GM23248 (cell line): ENCODE measurements around the gene MPHOSPH9. TPM values are rescaled to one million over a fixed set of nuclear protein-coding genes. Genes with fewer than 3 reads are reported as not detected.

ENCODE experiments used
- DNase-seq: peaks from one replicate; pipeline ENCODE4 v3.0.0-alpha.2; 2015
- H2AFZ ChIP-seq: fragments of 200-600 bp; sonication (generic); 2 replicates; pipeline ENCODE4 v1.6.1; 2016; ENCODE audit warnings: antibody characterized with exemption
- H3F3A ChIP-seq: fragments of 200-600 bp; sonication (generic); 2 replicates; pipeline ENCODE4 v1.6.1; 2016; ENCODE audit warnings: mild to moderate bottlenecking, antibody characterized with exemption, mixed run types; ENCODE audit not compliant: insufficient read depth
- H3K27ac ChIP-seq: fragments of 200-600 bp; sonication (generic); 2 replicates; pipeline ENCODE4 v1.5.1; 2016; ENCODE audit warnings: mild to moderate bottlenecking
- H3K27me3 ChIP-seq: fragments of 200-600 bp; sonication (generic); replicated peaks from 2 replicates; pipeline ENCODE4 v1.6.1; 2016; ENCODE audit warnings: mild to moderate bottlenecking; ENCODE audit not compliant: insufficient read depth
- H3K36me3 ChIP-seq: fragments of 200-600 bp; sonication (generic); 2 replicates; pipeline ENCODE4 v1.6.1; 2016; ENCODE audit warnings: low read depth, mild to moderate bottlenecking
- H3K4me1 ChIP-seq: fragments of 200-600 bp; sonication (generic); 2 replicates; pipeline ENCODE4 v1.6.1; 2016; ENCODE audit warnings: mild to moderate bottlenecking; ENCODE audit not compliant: insufficient read depth
- H3K4me2 ChIP-seq: fragments of 200-600 bp; sonication (generic); one replicate; pipeline ENCODE4 v1.6.1; 2016; ENCODE audit warnings: mild to moderate bottlenecking; ENCODE audit not compliant: unreplicated experiment
- H3K4me3 ChIP-seq: fragments of 200-600 bp; sonication (generic); 2 replicates; pipeline ENCODE4 v1.5.1; 2016; ENCODE audit warnings: mild to moderate bottlenecking
- H3K79me2 ChIP-seq: fragments of 200-600 bp; sonication (generic); 2 replicates; pipeline ENCODE4 v1.6.1; 2016; ENCODE audit warnings: mild to moderate bottlenecking; ENCODE audit not compliant: insufficient read depth
- H3K9ac ChIP-seq: fragments of 200-600 bp; sonication (generic); 2 replicates; pipeline ENCODE4 v1.6.1; 2016; ENCODE audit warnings: mild to moderate bottlenecking
- H3K9me2 ChIP-seq: fragments of 200-600 bp; sonication (generic); 2 replicates; pipeline ENCODE4 v1.6.1; 2016; ENCODE audit warnings: mixed run types, mild to moderate bottlenecking, moderate library complexity; ENCODE audit not compliant: insufficient read depth
- H3K9me3 ChIP-seq: fragments of 200-600 bp; sonication (generic); one replicate; pipeline ENCODE4 v1.6.1; 2017; ENCODE audit warnings: low read depth
- H4K20me1 ChIP-seq: fragments of 200-600 bp; sonication (generic); 2 replicates; pipeline ENCODE4 v1.6.0; 2016; ENCODE audit not compliant: insufficient read depth
- EZH2 ChIP-seq: fragments of 200-600 bp; sonication (generic); IDR thresholded peaks from 2 replicates; pipeline ENCODE4 v1.6.1; 2018; ENCODE audit warnings: antibody characterized with exemption, mild to moderate bottlenecking; ENCODE audit not compliant: insufficient read depth, poor library complexity, severe bottlenecking
- EZH2phosphoT487 ChIP-seq: fragments of 200-600 bp; sonication (generic); IDR thresholded peaks from 2 replicates; pipeline ENCODE4 v1.6.1; 2018; ENCODE audit warnings: antibody characterized with exemption, moderate library complexity, mild to moderate bottlenecking, low read depth; ENCODE audit not compliant: insufficient read depth
- WGBS, 2 experiments: methylation state at CpG; one replicate each; pipeline ENCODE4 v1.1.6; 2015 to 2017; ENCODE audit warnings: low lambda C conversion rate in 2 of 2, low coverage in 1 of 2; ENCODE audit errors: missing lambda C conversion rate in 2 of 2; 5-methylcytosine and 5-hydroxymethylcytosine counted together
- in situ Hi-C: fragments of 300-500 bp; cut with MboI; formaldehyde crosslinking; loops from 2 replicates; pipeline ENCODE4 v1.15.0; 2020
- polyA plus RNA-seq: library from polyadenylated mRNA; unstranded; fragments of >200 nt; fragmentation: Nextera tagmentation; extraction: Ambion mirVana; gene quantifications from 2 replicates; pipeline ENCODE4 v1.2.1, GENCODE V29; 2016
- total RNA-seq: library from RNA; depleted of rRNA; stranded (reverse); fragments of >200 nt; shearing (Covaris generic); gene quantifications from 2 replicates; pipeline ENCODE4 v1.2.3, GENCODE V29; 2014

MPHOSPH9 gene
- total and polyA plus RNA-seq, 2 experiments from 2014 or later, result 18.0 to 51.6 TPM

- Histone ChIP-seq H3K9me2 (no peaks in the 10 kb centered on the region), H3K4me2 (no peak overlapping the region), H4K20me1 (no peaks in the 10 kb centered on the region), H3K27me3 (no peaks in the 10 kb centered on the region), H3K9ac (no peak overlapping the region), H3K9me3 (no peaks in the 10 kb centered on the region), H3K79me2 (peaks cover 28% of the 10 kb centered on the region; the same call in 1 of the 2 replicates), H3F3A (peaks cover 8% of the 10 kb centered on the region), H3K36me3 (no peaks in the 10 kb centered on the region), H3K4me1 (no peaks in the 10 kb centered on the region), H3K4me3 (no peak overlapping the region), H2AFZ (no peak overlapping the region), H3K27ac (no peak overlapping the region)
- DNase-seq, result no peak
- TF ChIP-seq EZH2phosphoT487, result no peak
- TF ChIP-seq EZH2, result no peak
- 87 to 88% methylated on average over 9 of the region's 9 CpGs for WGBS, 2 experiments
- in situ Hi-C loops, result loop anchor here (10.0 kb wide), 1 partner anchor 103 kb away; no protein-coding TSS in a partner anchor
Observed at GRCh38 chr12:123148223-123148622, 84.7 kb downstream of the MPHOSPH9 start.

GRCh38 chr12:123145211-123145610 is 87.7 kb downstream of the MPHOSPH9 start:
- Histone ChIP-seq H3K9me2 (no peaks in the 10 kb centered on the region), H3K9me3 (no peaks in the 10 kb centered on the region), H3K36me3 (no peaks in the 10 kb centered on the region), H3K79me2 (peaks cover 28% of the 10 kb centered on the region; the same call in 1 of the 2 replicates), H3K4me3 (no peak overlapping the region), H3K4me1 (peaks cover 29% of the 10 kb centered on the region), H3K27ac (no peak overlapping the region), H2AFZ (no peak overlapping the region), H3K27me3 (no peaks in the 10 kb centered on the region), H3F3A (peaks cover 27% of the 10 kb centered on the region), H3K4me2 (no peak overlapping the region), H4K20me1 (no peaks in the 10 kb centered on the region), H3K9ac (no peak overlapping the region)
- in situ Hi-C loops, result loop anchor here (10.0 kb wide), 1 partner anchor 100 kb away; no protein-coding TSS in a partner anchor
- no peak for DNase-seq
- 95 to 96% methylated on average over 2 of the region's 2 CpGs for WGBS, 2 experiments
- no peak for TF ChIP-seq EZH2phosphoT487
- no peak for TF ChIP-seq EZH2

DNA sequence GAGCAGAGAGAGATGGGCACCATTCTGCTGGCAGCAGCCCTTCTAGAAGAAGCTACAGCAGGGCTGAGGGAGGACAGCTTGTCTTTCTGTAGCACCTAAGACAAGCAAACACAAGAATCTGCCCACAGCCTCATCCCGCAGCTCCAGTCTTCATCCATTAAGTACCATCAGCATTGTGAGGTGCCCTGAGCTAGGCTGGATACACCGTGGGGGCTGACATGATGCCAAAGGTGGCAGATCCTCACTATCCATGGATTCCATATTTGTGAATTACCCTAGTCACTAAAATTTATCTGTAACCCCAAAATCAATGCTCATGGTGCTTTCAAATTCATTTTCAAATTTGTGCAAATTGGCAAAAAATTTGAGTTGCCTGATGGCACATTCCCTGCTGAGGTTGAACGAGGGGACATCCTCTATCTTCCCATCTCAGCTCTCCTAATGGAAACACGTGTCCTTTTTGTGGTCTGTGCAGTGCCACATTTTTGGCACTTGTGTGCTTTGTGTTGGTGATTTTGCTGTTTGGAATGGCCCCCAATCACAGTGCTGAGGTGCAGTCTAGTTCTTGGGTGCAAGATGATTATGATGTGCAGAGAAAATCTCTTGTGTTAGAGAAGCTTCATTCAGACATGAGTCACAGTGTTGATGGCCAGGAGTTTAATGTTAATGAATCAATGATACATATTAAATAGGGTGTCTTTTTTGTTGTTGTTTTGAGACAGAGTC is 89.0 kb downstream of the MPHOSPH9 start:
- Histone ChIP-seq H3K36me3 (no peaks in the 10 kb centered on the region), H3K9me2 (no peaks in the 10 kb centered on the region), H3F3A (peaks cover 21% of the 10 kb centered on the region), H3K4me3 (no peak overlapping the region), H3K9me3 (no peaks in the 10 kb centered on the region), H3K27me3 (no peaks in the 10 kb centered on the region), H4K20me1 (no peaks in the 10 kb centered on the region), H3K79me2 (peaks cover 36% of the 10 kb centered on the region; the same call in 1 of the 2 replicates), H3K9ac (no peak overlapping the region), H3K4me2 (no peak overlapping the region), H2AFZ (no peak overlapping the region), H3K27ac (no peak overlapping the region), H3K4me1 (peaks cover 36% of the 10 kb centered on the region)
- in situ Hi-C loops, result loop anchor here (10.0 kb wide), 1 partner anchor 99 kb away; no protein-coding TSS in a partner anchor
- DNase-seq, result peak; percentile 34
- TF ChIP-seq EZH2phosphoT487 (no peak), EZH2 (no peak)
- 80 to 89% methylated on average over 4 of the region's 4 CpGs for WGBS, 2 experiments

GRCh38 chr12:123142921-123143735 is 89.8 kb downstream of the MPHOSPH9 start:
- H3K4me1 ChIP-seq, result peaks cover 36% of the 10 kb centered on the region
- H3K4me3 ChIP-seq, result no peak overlapping the region
- H3K9ac ChIP-seq, result no peak overlapping the region
- WGBS, 2 experiments, result 92 to 100% methylated on average over 10 to 11 of the region's 11 CpGs
- H3K27ac ChIP-seq, result no peak overlapping the region
- H4K20me1 ChIP-seq, result no peaks in the 10 kb centered on the region
- H3K79me2 ChIP-seq, result peaks cover 36% of the 10 kb centered on the region; the same call in 1 of the 2 replicates
- no peaks in the 10 kb centered on the region for H3K36me3 ChIP-seq
- H3K4me2 ChIP-seq, result no peak overlapping the region
- H3K27me3 ChIP-seq, result no peaks in the 10 kb centered on the region
- in situ Hi-C loops, result loop anchor here (10.0 kb wide), 1 partner anchor 98 kb away; no protein-coding TSS in a partner anchor
- no peaks in the 10 kb centered on the region for H3K9me2 ChIP-seq
- H3F3A ChIP-seq, result peaks cover 19% of the 10 kb centered on the region
- TF ChIP-seq EZH2phosphoT487 (no peak), EZH2 (no peak)
- no peak for DNase-seq
- no peak overlapping the region for H2AFZ ChIP-seq
- no peaks in the 10 kb centered on the region for H3K9me3 ChIP-seq
